HepG2 (cell line): ENCODE data around the gene ACSS1. TPM values are rescaled to one million over a fixed set of nuclear protein-coding genes. Genes with fewer than 3 reads are reported as not detected.

ENCODE experiments used
- ATAC-seq: fragments of 200-7000 bp; cut with Tn5 transposase; 3 replicates; pipeline ENCODE4 v1.9.1; 2020; ENCODE audit warnings: mild to moderate bottlenecking, moderate library complexity
- BruUV-seq: library from RNA; stranded (reverse); fragments of 400-500 nt; replicated peaks from 2 replicates; lab custom pipeline; 2021; lab: Mats Ljungman, UMichigan
- CTCF ChIA-PET: fragments of 300-600 bp; formaldehyde crosslinking; extraction: SDS; loops from one replicate; lab custom pipeline; 2021; ENCODE audit warnings: low total read pairs, inconsistent platforms, low intra/inter-chr PET ratio; lab: Yijun Ruan, JAX
- POLR2A ChIA-PET: fragments of 350-600 bp; sonication (Branson Sonifier 250); formaldehyde crosslinking; loops from one replicate; lab custom pipeline; 2020; ENCODE audit warnings: antibody characterized with exemption, inconsistent platforms; lab: Yijun Ruan, JAX
- DNase-seq: peaks from one replicate; pipeline ENCODE4 v3.0.0-alpha.2; 2015; ENCODE audit warnings: low spot score
- FAIRE-seq: peaks from 3 replicates; lab custom pipeline; 2011; peaks lifted over from hg19 to GRCh38; lab: Jason Lieb, UNC
- H2AFZ ChIP-seq: one replicate; pipeline ENCODE4 v1.6.1; 2011; ENCODE audit warnings: low read length, inconsistent platforms
- H3K27ac ChIP-seq: fragments of 300-600 bp; 3 replicates; pipeline ENCODE4 v1.8.0; 2011; ENCODE audit warnings: mixed run types, mild to moderate bottlenecking, mixed read lengths, low read length, inconsistent platforms; ENCODE audit not compliant: insufficient read depth; ENCODE audit errors: extremely low read length
- H3K27me3 ChIP-seq, 2 experiments: fragments of 200-600 bp in 1 of 2; 2 replicates in 1 of 2; 3 replicates in 1 of 2; pipeline versions ENCODE4 v1.6.0 to v1.8.0; 2011; ENCODE audit warnings: low read length in 2 of 2, mild to moderate bottlenecking in 2 of 2, moderate library complexity in 2 of 2, inconsistent platforms in 1 of 2; ENCODE audit not compliant: insufficient read depth in 2 of 2, control insufficient read depth in 1 of 2
- H3K36me3 ChIP-seq, 2 experiments: fragments of 200-600 bp in 1 of 2; replicated peaks in 1 of 2; 2 replicates in 1 of 2; 3 replicates in 1 of 2; pipeline versions ENCODE4 v1.5.1 to v1.8.0; 2011; ENCODE audit warnings: low read length in 2 of 2, inconsistent platforms in 1 of 2; ENCODE audit not compliant: insufficient read depth in 2 of 2, control insufficient read depth in 1 of 2
- H3K4me1 ChIP-seq: 2 replicates; pipeline ENCODE4 v1.5.1; 2012; ENCODE audit warnings: low read length, inconsistent platforms; ENCODE audit not compliant: insufficient read depth
- H3K4me2 ChIP-seq: 2 replicates; pipeline ENCODE4 v1.6.0; 2011; ENCODE audit warnings: low read depth, low read length, inconsistent platforms
- H3K4me3 ChIP-seq, 3 experiments: fragments of 200-600 bp in 1 of 3; sonication (generic), shearing (Covaris generic) in 1 of 3; replicated peaks in 1 of 3; 2 replicates each; pipeline ENCODE4 v1.5.1; 2011 to 2016; ENCODE audit warnings: low read length in 3 of 3, inconsistent platforms in 2 of 3, low read depth in 2 of 3, mild to moderate bottlenecking in 2 of 3, control low read depth in 1 of 3, mixed read lengths in 1 of 3; ENCODE audit not compliant: insufficient read depth in 1 of 3
- H3K79me2 ChIP-seq: one replicate; pipeline ENCODE4 v1.6.1; 2011; ENCODE audit warnings: low read length, inconsistent platforms; ENCODE audit not compliant: insufficient read depth
- H3K9ac ChIP-seq: 2 replicates; pipeline ENCODE4 v1.6.0; 2011; ENCODE audit warnings: mild to moderate bottlenecking, low read depth, low read length, inconsistent platforms; ENCODE audit not compliant: insufficient read depth
- H3K9me3 ChIP-seq: 2 replicates; pipeline ENCODE4 v1.5.1; 2012; ENCODE audit warnings: mild to moderate bottlenecking, low read length
- H4K20me1 ChIP-seq: 2 replicates; pipeline ENCODE4 v1.6.0; 2011; ENCODE audit warnings: inconsistent platforms, mild to moderate bottlenecking, low read length, moderate library complexity; ENCODE audit not compliant: insufficient read depth
- EP300 ChIP-seq, 3 experiments: sonication (generic) in 1 of 3; formaldehyde crosslinking in 1 of 3; IDR thresholded peaks; 2 replicates each; pipeline versions ENCODE4 v1.5.1 to v1.6.1; 2011 to 2020; ENCODE audit warnings: low read depth in 2 of 3, low read length in 2 of 3, borderline replicate concordance in 1 of 3, improper control_type of control experiment in 1 of 3, mild to moderate bottlenecking in 1 of 3, missing genetic modification reagents in 1 of 3, moderate library complexity in 1 of 3
- FOXP1 ChIP-seq, 2 experiments: fragments of 450-650 bp in 1 of 2; IDR thresholded peaks; 2 replicates each; pipeline ENCODE4 v1.6.1; 2017 to 2018; ENCODE audit warnings: antibody characterized with exemption in 1 of 2
- HNRNPLL ChIP-seq: fragments of 200-400 bp; formaldehyde crosslinking; IDR thresholded peaks from 2 replicates; pipeline ENCODE4 v1.6.1; 2017; ENCODE audit warnings: mild to moderate bottlenecking, low read depth, low read length; ENCODE audit not compliant: poor library complexity, severe bottlenecking
- MED13 ChIP-seq: sonication (generic); formaldehyde crosslinking; IDR thresholded peaks from 2 replicates; pipeline ENCODE4 v1.5.0; 2020; ENCODE audit warnings: missing genetic modification reagents
- MIER2 ChIP-seq: IDR thresholded peaks from 2 replicates; pipeline ENCODE4 v1.6.1; 2016; ENCODE audit warnings: missing biosample characterization, missing genetic modification reagents
- NFE2L2 ChIP-seq: fragments of 150-350 bp; IDR thresholded peaks from 2 replicates; pipeline ENCODE4 v1.6.1; 2014; ENCODE audit warnings: low read length
- PAX8 ChIP-seq: sonication (generic); formaldehyde crosslinking; IDR thresholded peaks from 2 replicates; pipeline ENCODE4 v1.8.0; 2022; ENCODE audit warnings: mild to moderate bottlenecking, missing genetic modification reagents, borderline replicate concordance
- PRMT3 ChIP-seq: sonication (generic); formaldehyde crosslinking; IDR thresholded peaks from 2 replicates; pipeline ENCODE4 v1.8.1; 2022; ENCODE audit warnings: low read depth, mild to moderate bottlenecking, moderate library complexity, missing genetic modification reagents, borderline replicate concordance
- SIX4 ChIP-seq: sonication (generic); formaldehyde crosslinking; IDR thresholded peaks from 2 replicates; pipeline ENCODE4 v1.4.0; 2020; ENCODE audit warnings: missing genetic modification reagents
- ZNF367 ChIP-seq: sonication (generic); formaldehyde crosslinking; IDR thresholded peaks from 2 replicates; pipeline ENCODE4 v1.4.0; 2020; ENCODE audit warnings: missing genetic modification reagents, borderline replicate concordance
- WGBS: methylation state at CpG from one replicate; pipeline ENCODE4 v1.1.6; 2017; ENCODE audit warnings: low lambda C conversion rate; 5-methylcytosine and 5-hydroxymethylcytosine counted together
- in situ Hi-C: cut with HindIII; loops from 2 replicates; pipeline ENCODE4 v1.10.0; 2017; ENCODE audit warnings: low pct_unique_long_range_greater_than_20kb; ENCODE audit not compliant: extremely low pct_ligation_motif_present
- intact Hi-C: fragments of 100-400 bp; cut with micrococcal nuclease; formaldehyde crosslinking; loops from one replicate; pipeline ENCODE4 v1.10.0; 2022; ENCODE audit not compliant: unreplicated experiment
- polyA plus RNA-seq, 8 experiments: library from polyadenylated mRNA; depleted of rRNA in 3 of 8; stranded (reverse) in 7 of 8; unstranded in 1 of 8; fragments of >200 nt; fragmentation: Illumina TruSeq in 4 of 8; extraction: Trizol in 4 of 8; gene quantifications; 2 replicates each; pipeline versions ENCODE4 v1.2.1 to v1.2.3, GENCODE V29; 2011 to 2016; ENCODE audit warnings: low read depth in 4 of 8, missing spikeins in 1 of 8, mixed read lengths in 1 of 8; ENCODE audit not compliant: insufficient read depth in 1 of 8
- total RNA-seq, 5 experiments: library from RNA; depleted of rRNA; stranded (reverse); fragments of >200 nt; fragmentation: Illumina TruSeq; extraction: Trizol; gene quantifications; 2 replicates each; pipeline ENCODE4 v1.2.3, GENCODE V29; 2016; ENCODE audit warnings: low read depth in 1 of 5

The ACSS1 gene
- total and polyA plus RNA-seq, 2 of the 13 experiments (the other 11 are each of a cell fraction or from before 2014, with no cell fraction given), result 15.2 to 41.6 TPM

DNA sequence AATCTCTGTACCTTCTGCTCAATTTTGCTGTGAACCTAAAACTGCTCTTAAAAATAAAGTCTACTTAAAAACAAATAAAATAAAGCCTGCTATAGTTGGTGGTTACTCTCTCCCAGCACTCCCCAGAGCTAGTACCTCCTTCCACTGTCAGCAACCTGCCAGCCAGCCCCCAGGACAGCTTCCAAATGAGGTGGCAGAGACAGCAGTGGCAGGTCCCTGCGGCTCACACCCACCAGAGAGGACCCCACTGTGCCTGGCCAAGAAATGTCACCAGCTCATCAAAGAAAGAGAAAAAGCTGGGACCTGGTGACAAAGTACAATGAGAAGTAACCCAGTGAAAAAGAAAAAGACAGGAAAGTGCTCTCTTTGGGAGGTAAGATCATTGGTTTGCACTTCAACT lies 80.6 kb downstream of the ACSS1 start (continued):
- no peak for TF ChIP-seq HNRNPLL
- TF ChIP-seq NFE2L2, result no peak
- TF ChIP-seq ZNF367 (CRISPR knock-in tag), result no peak
- no peak for TF ChIP-seq EP300 (IDR thresholded peaks at IDR 0.05; ENCODE audit: low read depth in 2 of 2, low read length in 2 of 2)
- no peak for TF ChIP-seq EP300 (CRISPR knock-in tag; IDR thresholded peaks at IDR 0.05; ENCODE audit: borderline replicate concordance)
- no peak for TF ChIP-seq SIX4 (CRISPR knock-in tag)
- TF ChIP-seq PRMT3 (CRISPR knock-in tag), result no peak
- TF ChIP-seq, all 625 proteins: peak for 0

- ATAC-seq (no peak), DNase-seq (no peak), FAIRE-seq (no peak)
- Histone ChIP-seq H3K36me3 (peaks cover 36 to 90% of the 10 kb centered on the region in 2 experiments), H3K79me2 (peaks cover 1% of the 10 kb centered on the region), H3K4me3 (no peak overlapping the region), H3K4me2 (no peak overlapping the region), H3K9ac (no peak overlapping the region), H2AFZ (no peak overlapping the region), H3K27ac (no peak overlapping the region), H4K20me1 (no peaks in the 10 kb centered on the region), H3K27me3 (no peaks in the 10 kb centered on the region), H3K4me1 (no peaks in the 10 kb centered on the region), H3K9me3 (0 out of 2 replicates have a peak, but pooled peaks cover 7% of the 10 kb centered on the region)
- POLR2A ChIA-PET, result no interaction called here
- intact Hi-C loops (no loop called here), in situ Hi-C loops (no loop called here)
- no TSS peak for BruUV-seq
- CTCF ChIA-PET, result no interaction called here
- TF ChIP-seq PAX8 (CRISPR knock-in tag), result no peak
- TF ChIP-seq FOXP1 (IDR thresholded peaks at IDR 0.05), result no peak
- TF ChIP-seq FOXP1 (CRISPR knock-in tag; IDR thresholded peaks at IDR 0.05), result no peak
- no peak for TF ChIP-seq MIER2 (CRISPR knock-in tag)
- TF ChIP-seq MED13 (CRISPR knock-in tag), result no peak
- 95% methylated on average over 2 of the region's 2 CpGs for WGBS
Observed at GRCh38 chr20:24972341-24972740, 85.6 kb downstream of the ACSS1 start.
